Osteocyte (in vitro differentiated cells): ENCODE data around the gene CD300C. TPM values are rescaled to one million over a fixed set of nuclear protein-coding genes. Genes with fewer than 3 reads are reported as not detected.
A peak's percentile ranks its signal among the peaks of the same experiment; 100 is the strongest.

Experiments used
- DNase-seq: peaks from one replicate; pipeline ENCODE4 v3.0.0; 2021; ENCODE audit warnings: mixed read lengths; ENCODE audit not compliant: unreplicated experiment; ENCODE audit errors: extremely low spot score
- H3K27ac Mint-ChIP-seq: one replicate; pipeline ENCODE4 v1.8.0; 2021; ENCODE audit warnings: mild to moderate bottlenecking, mixed read lengths; ENCODE audit not compliant: unreplicated experiment
- H3K27me3 Mint-ChIP-seq: one replicate; pipeline ENCODE4 v1.8.0; 2021; ENCODE audit warnings: mixed read lengths; ENCODE audit not compliant: unreplicated experiment
- H3K36me3 Mint-ChIP-seq: one replicate; pipeline ENCODE4 v1.8.0; 2021; ENCODE audit warnings: mixed read lengths; ENCODE audit not compliant: unreplicated experiment
- H3K4me1 Mint-ChIP-seq: one replicate; pipeline ENCODE4 v1.8.0; 2021; ENCODE audit warnings: mixed read lengths; ENCODE audit not compliant: unreplicated experiment
- H3K4me3 Mint-ChIP-seq: one replicate; pipeline ENCODE4 v1.8.0; 2021; ENCODE audit warnings: mild to moderate bottlenecking, moderate library complexity, mixed read lengths; ENCODE audit not compliant: unreplicated experiment
- H3K9me3 Mint-ChIP-seq: one replicate; pipeline ENCODE4 v1.8.0; 2021; ENCODE audit warnings: mixed read lengths; ENCODE audit not compliant: unreplicated experiment
- CTCF ChIP-seq: fragments of 200-600 bp; sonication (generic); IDR thresholded peaks from 2 replicates; pipeline ENCODE4 v1.5.0; 2021; ENCODE audit warnings: antibody characterized with exemption, mild to moderate bottlenecking, moderate library complexity
- total RNA-seq: library from RNA; stranded (reverse); gene quantifications from 2 replicates; pipeline ENCODE4 v1.2.1, GENCODE V29; 2021

CD300C gene
- total RNA-seq, 1 donor from 2014 or later: not detected

GRCh38 chr17:74493331-74493833 lies 52.5 kb downstream of the CD300C start:
- H3K27ac Mint-ChIP-seq: no peak overlapping the region
- no peaks in the 10 kb centered on the region for H3K9me3 Mint-ChIP-seq
- H3K4me1 Mint-ChIP-seq: no peaks in the 10 kb centered on the region
- DNase-seq: no peak
- TF ChIP-seq CTCF: peak; percentile 83
- no peaks in the 10 kb centered on the region for H3K36me3 Mint-ChIP-seq
- H3K4me3 Mint-ChIP-seq: no peak overlapping the region
- peaks cover 22% of the 10 kb centered on the region for H3K27me3 Mint-ChIP-seq

- no peak for TF ChIP-seq CTCF
- Mint-ChIP-seq H3K36me3 (no peaks in the 10 kb centered on the region), H3K9me3 (no peaks in the 10 kb centered on the region)
Observed at GRCh38 chr17:74491626-74492025, 54.3 kb downstream of the CD300C start.

More at GRCh38 chr17:74491626-74492025, 54.3 kb downstream of the CD300C start:
- no peak overlapping the region for H3K27ac Mint-ChIP-seq
- peaks cover 21% of the 10 kb centered on the region for H3K27me3 Mint-ChIP-seq
- H3K4me3 Mint-ChIP-seq: no peak overlapping the region
- no peaks in the 10 kb centered on the region for H3K4me1 Mint-ChIP-seq
- no peak for DNase-seq

Other genes starting within 250 kb of the CD300C start
- gene KIF19, start 219.9 kb downstream of the CD300C start, total RNA-seq: not detected in 2 replicates
- gene BTBD17, start 184.2 kb downstream of the CD300C start, total RNA-seq: not detected in 2 replicates
- gene GPR142, start 178.6 kb downstream of the CD300C start, total RNA-seq: not detected in 2 replicates
- 44.4 and 56.4 TPM in 2 replicates for gene GPRC5C, start 114.0 kb downstream of the CD300C start, total RNA-seq
- gene CD300A, start 79.5 kb downstream of the CD300C start, total RNA-seq: not detected in 2 replicates
- gene CD300LB, start 14.6 kb downstream of the CD300C start, total RNA-seq: not detected in 2 replicates
- not detected in 2 replicates for gene CD300H, start 21.4 kb upstream of the CD300C start, total RNA-seq
- gene CD300LD, start 46.2 kb upstream of the CD300C start, total RNA-seq: not detected in 2 replicates
- not detected in 2 replicates for gene CD300E, start 77.6 kb upstream of the CD300C start, total RNA-seq
- gene CD300LF, start 166.8 kb upstream of the CD300C start, total RNA-seq: not detected in 2 replicates
- not detected in 2 replicates for gene RAB37, start 191.1 kb upstream of the CD300C start, total RNA-seq
- gene NHERF1, start 202.5 kb upstream of the CD300C start, total RNA-seq: 117 and 125 TPM in 2 replicates
- 48.6 and 52.5 TPM in 2 replicates for gene NAT9, start 230.2 kb upstream of the CD300C start, total RNA-seq